HG02763 (cell line): Measurements from ENCODE around the gene BCAP29.
"Not testable (repeated sequence)": the region's sequence is repeated elsewhere in the genome, so short reads cannot be mapped to it uniquely, and the experiment has no call there.

Experiments
- ATAC-seq: cut with Tn5 transposase; IDR thresholded peaks from one replicate; pipeline ENCODE4 v1.9.1; 2021; ENCODE audit warnings: mild to moderate bottlenecking, moderate library complexity; ENCODE audit not compliant: unreplicated experiment

Gene BCAP29, protein sequence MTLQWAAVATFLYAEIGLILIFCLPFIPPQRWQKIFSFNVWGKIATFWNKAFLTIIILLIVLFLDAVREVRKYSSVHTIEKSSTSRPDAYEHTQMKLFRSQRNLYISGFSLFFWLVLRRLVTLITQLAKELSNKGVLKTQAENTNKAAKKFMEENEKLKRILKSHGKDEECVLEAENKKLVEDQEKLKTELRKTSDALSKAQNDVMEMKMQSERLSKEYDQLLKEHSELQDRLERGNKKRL

DNA sequence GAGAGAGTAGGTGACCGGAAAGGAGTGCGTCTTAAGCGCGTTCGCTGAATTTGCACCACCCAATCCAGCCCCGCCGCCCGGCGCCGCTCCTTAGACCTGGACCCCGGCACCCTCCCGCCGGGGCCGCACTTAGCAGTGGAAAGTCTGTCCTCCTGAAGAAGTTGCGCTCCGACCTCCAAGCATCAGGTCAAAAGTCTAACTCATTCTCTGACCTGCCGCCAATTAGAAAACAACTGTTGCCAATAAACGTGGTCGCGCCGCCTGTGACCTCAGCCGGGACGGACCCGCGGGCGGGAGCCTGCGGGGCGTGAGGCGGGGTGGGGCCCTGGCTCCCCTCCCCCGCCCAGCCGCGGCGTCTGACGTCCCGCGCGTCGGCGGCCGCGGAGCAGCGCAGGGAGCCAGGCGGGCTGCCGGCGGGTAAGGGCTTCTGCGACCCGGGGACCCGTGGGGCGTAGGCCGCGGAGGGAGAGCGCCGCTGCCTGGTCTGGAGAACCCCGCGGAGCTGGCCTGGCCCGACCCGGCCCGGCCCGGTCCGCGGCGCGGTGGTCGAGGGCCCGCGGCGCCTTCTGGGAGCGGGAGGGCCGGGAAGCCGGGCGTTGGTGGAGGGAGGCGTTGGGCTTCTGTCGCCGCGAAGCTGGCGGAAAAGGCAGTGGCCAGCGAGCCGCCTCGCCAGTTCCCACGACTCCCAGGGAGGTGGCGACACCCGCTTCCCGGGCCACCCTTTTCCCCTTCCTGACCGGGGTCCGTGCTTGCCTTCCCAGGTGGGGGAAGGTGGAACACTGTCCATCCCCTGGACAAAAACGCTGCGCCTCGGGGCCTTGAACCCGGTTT, at the start of gene BCAP29:
Gene BCAP29 (plus strand): TSS at position 362 of the 831 bp plus-strand sequence. CDS start 527 bp downstream, outside the sequence.
- ATAC-seq, result peak; percentile 88

DNA sequence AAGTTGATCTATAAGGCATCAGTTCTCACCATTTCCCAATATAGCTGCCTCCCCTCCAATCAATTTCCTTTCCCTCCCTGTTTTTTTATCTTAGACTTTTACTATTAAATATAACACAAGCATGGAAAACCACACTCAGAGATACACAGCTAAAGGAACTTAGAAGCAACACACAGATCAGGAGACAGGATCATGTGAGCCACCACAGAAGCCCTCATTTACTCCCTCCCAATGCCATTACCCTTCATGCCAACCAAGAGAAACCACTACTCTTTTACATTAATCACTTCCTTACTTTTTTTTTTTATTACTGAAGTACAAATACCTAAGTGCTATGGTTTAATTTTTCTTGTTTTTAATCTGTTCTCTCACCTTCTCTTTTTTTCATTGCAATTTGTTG, 49.3 kb upstream of the BCAP29 start:
- no peak for ATAC-seq

DNA sequence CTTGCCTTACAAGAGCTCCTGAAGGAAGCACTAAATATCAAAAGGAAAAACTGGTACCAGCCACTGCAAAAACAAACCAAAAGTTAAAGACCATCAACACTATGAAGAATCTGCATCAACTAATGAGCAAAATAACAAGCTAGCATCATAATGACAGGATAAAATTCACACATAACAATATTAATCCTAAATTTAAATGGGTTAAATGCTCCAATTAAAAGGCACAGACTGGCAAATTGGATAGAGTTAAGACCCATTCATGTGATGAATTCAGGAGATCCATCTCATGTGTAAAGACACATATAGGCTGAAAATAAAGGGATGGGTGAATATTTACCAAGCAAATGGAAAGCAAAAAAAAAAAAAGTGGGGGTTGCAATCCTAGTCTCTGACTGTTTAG, 45.9 kb upstream of the BCAP29 start:
- no peak for ATAC-seq

DNA sequence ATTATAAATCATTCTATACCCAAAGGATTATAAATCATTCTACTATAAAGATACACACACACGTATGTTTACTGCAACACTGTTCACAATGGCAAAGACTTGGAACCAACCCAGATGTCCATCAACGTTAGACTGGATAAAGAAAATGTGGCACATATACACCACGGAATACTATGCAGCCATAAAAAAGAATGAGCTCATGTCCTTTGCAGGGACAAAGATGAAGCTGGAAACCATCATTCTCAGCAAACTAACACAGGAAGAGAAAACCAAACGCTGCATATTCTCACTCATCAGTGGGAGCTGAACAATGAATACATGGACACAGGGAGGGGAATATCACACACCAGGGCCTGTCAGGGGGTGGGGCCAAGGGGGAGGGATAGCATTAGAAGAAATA, 42.8 kb upstream of the BCAP29 start:
- ATAC-seq, result not testable (repeated sequence)

DNA sequence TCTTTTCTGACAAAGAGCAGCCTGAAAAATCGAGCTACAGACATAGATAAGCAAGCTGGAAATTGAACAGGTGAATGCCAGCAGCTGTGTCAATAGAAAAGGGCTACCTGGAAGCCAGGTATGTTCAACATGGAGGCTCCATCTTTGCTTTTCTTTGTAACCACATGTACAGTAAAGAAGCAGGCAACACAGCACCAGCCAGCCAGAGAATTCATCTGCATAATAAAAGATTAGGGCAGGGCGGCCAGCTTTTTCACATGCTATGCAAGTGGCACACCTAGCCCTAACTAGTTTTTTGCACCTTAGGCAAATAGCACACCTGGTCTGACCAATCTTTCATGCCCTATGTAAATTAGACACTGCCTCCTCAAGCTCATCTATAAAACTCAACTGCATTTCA, 42.0 kb upstream of the BCAP29 start:
- no peak for ATAC-seq

DNA sequence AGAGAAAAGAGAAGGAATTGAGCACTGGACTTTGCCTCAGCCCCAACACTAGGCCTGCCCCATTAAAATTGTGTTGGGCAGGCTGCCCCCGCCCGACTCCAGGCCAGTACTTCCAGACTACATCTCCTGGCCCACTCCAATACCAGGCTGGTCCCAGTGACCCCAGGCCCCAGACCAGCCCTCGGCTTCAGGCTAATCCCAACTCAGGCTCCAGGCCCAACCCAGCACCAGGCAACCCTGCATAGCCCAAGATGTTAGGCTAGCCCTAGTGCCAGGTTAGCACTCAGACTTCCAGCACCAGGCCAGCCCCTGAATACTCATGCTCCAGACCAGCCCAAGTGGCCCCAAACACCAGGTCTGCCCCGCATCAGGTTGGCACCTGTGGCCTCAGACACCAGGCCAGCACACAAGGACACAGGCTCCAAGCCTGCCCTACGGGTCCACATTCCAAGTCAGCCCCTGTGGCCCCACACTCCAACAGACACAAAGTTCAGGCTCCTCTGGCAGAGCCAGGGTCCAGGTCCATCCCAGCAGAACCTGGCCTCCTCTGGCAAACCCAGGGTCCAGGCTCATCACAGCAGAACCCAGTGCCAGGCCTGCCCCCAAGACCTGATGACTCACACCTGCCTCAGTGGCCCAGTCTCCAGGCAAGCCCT, 36.6 kb upstream of the BCAP29 start:
- no peak for ATAC-seq

DNA sequence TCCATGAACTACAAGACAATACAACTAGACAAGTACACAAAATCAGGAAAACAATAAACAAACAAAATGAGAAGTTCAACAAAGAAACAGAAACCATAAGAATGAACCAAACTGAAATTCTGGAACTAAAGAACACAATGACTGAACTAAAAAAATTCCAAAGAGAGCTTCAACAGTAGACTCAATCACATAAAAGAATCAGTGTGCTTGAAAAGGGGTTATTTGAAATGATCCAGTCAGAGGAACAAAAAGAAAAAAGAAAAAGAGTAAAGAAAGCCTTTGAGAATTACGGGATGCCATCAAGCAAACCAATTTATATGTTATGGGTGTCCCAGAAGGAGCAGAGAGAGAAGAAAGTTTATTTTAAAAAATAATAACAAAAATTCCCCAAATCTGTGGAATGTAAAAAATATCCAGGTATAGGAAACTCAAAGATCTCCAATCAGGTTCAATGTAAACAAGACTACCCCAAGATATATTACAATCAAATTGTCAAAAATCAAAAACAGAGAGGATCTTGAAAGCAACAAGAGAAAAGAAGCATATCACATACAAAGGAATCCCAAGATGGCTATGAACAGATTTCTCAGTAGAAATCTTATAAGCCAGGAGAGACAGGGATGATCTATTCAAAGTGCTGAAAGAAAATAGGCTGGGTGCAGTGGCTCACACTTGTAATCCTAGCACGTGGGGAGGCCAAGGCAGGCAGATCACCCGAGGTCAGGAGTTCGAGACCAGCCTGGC, 35.0 kb upstream of the BCAP29 start:
- ATAC-seq, result no peak

DNA sequence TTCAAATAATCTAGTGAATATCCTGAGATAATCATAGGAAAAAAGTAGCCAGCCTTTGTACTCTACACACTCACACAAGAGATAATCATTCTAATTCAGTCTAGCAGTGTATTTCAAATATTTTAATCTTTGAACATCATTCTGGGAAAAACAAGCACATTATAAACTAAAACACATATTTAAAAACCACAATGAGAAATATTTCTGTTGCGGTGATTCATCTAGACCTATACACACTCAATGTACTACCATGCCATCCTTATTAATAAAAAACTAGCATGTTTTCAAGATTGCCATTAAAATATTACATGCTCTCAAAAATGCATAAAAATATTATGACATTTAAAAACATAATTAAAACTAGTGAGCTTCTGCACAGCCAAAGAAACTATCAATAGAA, 28.1 kb upstream of the BCAP29 start:
- no peak for ATAC-seq

DNA sequence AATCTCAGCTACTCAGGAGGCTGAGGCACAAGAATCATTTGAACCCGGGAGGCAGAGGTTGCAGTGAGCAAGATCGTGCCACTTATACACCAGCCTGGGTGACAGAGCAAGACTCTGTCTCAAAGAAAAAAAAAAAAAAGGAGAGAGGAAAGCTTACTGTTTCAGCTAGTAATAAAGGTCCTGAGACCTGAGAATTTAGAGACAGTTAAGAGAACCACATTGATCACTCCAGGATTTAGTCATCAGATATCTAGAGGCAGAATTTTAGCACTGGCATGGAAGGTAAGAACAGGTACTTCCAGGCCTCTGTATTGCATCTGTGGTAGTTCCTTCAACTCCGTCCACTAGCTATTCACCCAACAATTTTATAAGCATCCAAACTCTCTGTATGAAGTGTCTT, 24.2 kb upstream of the BCAP29 start:
- ATAC-seq, result no peak

DNA sequence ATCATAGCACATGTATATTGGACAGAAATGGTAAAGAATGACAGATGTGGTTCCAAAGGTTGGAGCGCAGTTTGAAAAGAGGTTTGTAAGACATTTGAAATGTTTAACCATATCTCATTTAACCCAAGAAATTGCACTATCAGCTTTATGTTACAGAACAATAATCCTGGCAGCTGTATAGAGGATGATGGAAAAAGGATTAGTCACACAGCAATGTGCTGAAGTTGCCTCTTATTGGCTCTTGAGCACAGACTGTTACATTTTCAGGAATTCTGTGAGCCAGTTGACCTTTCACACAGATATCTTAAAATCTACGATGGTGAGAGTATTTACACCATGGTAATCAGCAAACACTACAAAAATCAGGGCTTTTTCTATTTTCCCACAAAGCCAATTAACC, 20.2 kb upstream of the BCAP29 start:
- no peak for ATAC-seq

DNA sequence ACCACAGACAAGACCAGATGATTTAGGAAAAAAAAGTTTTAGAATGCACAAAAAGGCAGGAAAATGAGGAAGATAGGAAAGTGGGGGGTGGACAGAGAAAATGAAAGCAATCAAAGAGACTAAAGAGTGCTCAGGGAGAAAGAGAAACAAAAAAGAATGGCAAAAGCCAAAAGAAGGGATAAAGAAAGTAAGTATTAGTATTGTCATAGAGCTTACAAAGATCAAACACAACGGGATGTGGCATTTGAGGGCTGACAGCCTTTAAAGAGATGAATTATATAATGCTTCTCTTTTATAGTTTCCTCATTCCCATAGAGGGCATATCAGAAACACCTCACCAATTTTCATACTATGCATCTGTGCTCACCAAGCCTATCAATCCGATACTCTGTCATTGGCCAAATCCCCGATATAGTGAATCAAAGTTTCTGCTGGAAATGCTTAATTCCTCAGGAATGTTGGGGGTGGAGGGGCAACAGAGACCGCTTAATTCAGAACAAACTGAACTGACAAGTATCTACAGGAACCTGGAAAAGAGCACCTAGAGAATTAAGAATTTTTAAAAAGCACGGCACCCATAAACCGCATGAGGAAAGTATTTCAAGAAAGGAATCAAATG, 19.0 kb upstream of the BCAP29 start:
- ATAC-seq, result no peak

DNA sequence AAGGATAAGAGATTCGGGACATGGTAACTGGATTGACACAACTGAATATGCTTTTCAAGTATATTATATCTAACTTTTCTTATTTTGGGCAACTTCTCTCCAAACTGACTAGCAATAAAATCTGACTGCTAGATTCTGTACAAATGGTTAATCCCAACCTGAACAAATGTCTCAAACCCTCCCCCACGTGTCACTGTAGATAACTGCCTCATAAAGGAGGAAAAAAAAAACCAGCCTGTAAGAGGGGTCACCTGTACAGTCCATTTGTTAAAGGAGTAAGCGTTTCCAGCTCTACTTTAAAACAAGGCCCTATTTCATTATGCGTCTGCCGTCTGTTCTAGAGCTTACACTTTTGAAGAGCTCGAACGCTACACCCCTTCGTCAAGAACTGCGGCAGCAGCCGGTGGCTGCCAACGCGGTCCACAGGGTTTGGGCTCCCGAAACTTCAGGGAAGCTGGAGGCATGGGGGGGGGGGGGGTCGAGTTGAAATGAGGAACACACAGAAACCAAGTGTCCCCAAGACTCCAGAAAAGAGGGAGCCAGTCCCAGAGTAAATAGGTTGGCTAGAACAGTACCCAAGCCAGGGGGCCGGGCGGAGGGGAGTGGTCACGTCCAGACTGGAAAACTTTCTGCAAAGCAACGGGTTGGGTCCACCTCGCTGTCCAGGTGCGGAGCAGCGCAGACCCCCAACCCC, 16.8 kb upstream of the BCAP29 start:
- peak; percentile 55 for ATAC-seq

DNA sequence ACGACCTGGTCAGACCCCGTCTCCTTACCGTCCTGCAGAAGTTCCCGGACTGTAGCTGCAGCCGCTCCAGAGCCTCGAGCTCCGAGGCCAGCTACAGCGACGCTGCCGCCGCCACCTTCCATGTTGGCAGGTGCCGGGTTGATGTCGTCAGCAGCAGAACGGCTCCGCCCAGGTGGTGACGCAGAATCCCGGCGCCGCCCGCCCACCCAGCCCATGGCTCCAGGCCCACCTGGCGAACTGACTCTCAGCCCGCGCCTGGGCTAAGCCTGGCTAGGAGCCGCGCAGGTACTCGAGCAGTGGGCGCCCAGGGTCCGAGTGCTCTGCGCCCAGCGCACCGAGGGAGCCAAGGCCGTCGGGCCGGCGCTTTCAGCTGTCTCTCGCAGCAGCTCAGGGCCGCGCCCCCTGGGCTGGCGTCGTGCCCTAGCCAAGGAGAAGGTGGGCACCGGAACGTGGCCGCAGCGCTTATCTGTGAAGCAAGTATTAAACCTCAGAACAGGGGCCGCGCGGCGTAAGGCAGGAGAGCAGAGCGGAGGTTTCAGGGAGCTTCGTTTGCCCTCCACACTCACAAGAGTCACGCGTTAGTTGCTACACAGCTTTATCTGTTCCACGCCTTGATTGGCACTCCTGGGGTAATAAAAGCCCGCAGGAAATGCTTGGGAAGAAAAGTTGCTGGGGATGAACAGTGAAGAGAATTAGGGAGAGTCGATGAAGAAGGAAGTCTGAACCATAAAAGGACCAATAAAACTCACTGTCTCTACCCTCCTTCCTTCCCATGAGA, 16.1 kb upstream of the BCAP29 start, which contains the start of the genes COG5 and DUS4L:
Gene COG5 (minus strand): TSS at position 146 of the 778 bp plus-strand sequence. CDS start 24 bp downstream, at position 122.
Gene DUS4L (plus strand): TSS at position 197 of the 778 bp plus-strand sequence. CDS start 3,100 bp downstream, outside the sequence.
- peak; percentile 95 for ATAC-seq

DNA sequence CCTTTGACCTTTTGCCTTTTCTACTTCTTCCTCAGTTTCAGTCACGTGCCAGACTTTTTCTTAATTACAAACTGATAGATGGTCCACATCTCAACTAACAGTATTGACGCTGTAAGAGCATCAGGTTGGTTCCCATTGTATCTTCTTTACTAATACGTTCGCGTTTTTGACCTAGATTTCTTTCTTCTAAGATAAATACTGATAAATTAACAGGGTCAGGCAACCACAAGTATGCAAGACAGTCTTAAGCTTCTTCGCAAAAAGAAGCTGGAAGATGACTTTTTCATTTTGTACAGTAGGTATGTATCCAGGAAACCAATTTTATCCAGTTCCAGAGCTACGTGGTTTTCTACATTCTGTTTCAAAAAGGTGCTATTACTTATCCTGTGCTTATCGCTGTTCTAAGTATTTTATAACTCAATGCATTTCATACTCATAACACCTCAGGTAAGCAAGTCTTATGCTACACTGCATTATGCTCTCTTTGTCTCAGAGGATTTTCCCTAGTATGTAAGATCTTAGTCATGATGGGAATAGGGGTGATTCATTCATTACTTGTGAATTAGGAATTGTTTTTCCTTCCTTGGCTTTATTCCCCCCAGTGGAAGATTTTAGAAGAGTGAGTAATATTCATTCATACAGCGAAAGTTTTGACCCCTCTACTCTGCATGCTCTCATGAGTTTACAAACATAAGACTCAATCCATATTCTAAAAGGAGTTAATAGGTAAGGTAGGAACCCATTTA, 15.3 kb upstream of the BCAP29 start:
- no peak for ATAC-seq

DNA sequence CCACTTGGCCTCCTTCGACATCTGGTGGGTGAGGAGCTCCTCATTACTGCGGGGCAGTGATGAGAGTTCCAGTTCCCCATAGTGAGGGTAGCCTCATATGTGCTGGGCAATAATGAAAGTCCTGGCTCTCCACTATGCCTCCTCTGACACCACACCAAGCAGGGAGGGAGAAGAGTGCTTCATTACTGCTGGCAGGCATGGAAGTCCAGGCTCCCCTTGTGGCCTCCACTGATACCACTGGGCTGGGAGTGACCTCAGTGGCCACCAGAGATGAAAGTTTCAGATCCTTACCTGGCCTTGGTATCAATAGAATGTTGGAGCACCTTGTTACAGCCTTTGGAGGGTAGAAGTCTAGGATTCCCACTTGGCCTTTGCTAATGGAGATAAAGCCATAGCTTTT, 9.7 kb upstream of the BCAP29 start:
- ATAC-seq, result no peak

DNA sequence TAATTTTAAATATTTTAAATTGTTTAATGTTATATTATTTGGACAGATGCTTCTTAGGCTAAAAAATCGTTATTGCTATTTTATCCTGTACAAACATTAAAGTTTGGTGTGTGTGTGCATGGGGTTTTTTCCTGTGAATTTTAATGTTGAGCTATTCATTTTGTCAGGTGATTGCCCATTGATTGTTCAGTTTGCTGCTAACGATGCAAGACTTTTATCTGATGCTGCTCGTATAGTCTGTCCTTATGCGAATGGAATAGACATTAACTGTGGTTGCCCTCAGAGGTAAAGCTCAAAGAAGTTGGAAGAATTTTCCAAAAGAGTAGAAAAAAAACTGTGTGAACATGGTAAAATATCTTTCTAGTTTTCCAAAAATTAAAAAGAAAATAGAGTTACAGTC, 6.5 kb upstream of the BCAP29 start:
- no peak for ATAC-seq

DNA sequence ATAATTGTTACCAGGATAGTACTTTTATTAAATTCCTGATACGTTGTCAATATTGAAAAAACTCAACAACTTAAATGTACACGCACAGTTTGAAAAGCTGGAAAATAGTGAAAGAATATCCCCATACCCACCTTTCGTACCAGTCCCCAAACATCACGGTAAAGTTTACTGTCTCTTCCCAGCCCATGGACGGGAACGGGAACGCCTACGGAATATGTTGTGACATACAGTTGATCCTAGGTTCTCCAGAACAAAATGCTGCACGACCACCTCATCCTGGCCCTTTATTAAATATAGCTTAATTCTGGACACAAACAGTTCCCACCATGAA, 527 bp upstream of the BCAP29 start:
- no peak for ATAC-seq

DNA sequence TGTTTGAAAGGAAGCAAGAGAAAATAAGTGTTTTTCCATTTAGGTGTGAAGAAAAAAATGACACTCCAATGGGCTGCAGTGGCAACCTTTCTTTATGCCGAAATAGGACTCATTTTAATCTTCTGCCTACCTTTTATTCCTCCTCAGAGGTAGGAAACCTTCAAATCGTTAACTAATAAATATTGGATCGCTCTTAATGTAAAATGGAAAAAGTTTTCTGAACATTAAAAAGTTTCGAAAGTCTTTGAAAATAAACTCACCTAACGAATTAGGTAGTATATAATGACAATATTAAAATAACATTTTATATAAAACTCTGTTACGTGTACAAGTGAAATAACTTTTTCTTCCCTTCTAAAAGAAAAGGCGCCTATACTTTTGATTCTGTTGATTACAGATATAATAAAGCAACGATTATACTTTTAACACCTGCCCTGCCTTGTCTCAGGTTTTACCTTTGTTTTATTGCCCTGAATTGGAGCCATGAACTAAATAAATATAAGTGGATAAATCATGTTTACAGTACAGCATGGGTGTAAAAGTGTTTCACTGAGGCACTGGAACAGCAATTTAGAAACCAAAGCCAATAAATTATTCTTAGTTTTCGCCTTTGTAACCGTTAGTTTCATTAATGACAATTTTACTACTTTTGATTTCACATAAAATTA, 804 bp downstream of the BCAP29 start:
- no peak for ATAC-seq
